Anterior cingulate cortex (tissue), 58 donors: ENCODE measurements around the gene FCF1.

ENCODE experiments used
- DNase-seq, 58 donors: peaks; one replicate each; lab custom pipeline; 2025; lab: John Stamatoyannopoulos, UW

Gene FCF1

GRCh38 chr14:74762917-74763802, 50.2 kb downstream of the FCF1 start, which contains the start of gene YLPM1:
Gene YLPM1 (plus strand): TSS chr14:74763316. CDS start chr14:74763490, 174 bp downstream.
- DNase-seq, result peak; percentile 58 to 93 (median 86)

GRCh38 chr14:74763803-74764531, 51.0 kb downstream of the FCF1 start:
- DNase-seq, result peak in 16 of 58 donors; percentile 1 to 41 (median 13)

GRCh38 chr14:74765721-74766120, 52.8 kb downstream of the FCF1 start:
- DNase-seq, result no peak

- DNase-seq, result no peak
These were observed 58.5 kb downstream of the FCF1 start for GRCh38 chr14:74771399-74771798.

- no peak for DNase-seq
These were observed 71.7 kb downstream of the FCF1 start for GRCh38 chr14:74784634-74785033.

GRCh38 chr14:74785056-74785613, 72.2 kb downstream of the FCF1 start:
- no peak for DNase-seq

GRCh38 chr14:74786796-74787315, 73.9 kb downstream of the FCF1 start:
- DNase-seq, result no peak
